IMR-90 (cell line): Measurements from ENCODE around the gene MYH10. TPM values are rescaled to one million over a fixed set of nuclear protein-coding genes. Genes with fewer than 3 reads are reported as not detected.

Experiments used
- ATAC-seq: fragments of 200-7000 bp; cut with Tn5 transposase; 2 replicates; pipeline ENCODE4 v1.9.1; 2020; ENCODE audit warnings: low read depth, mild to moderate bottlenecking, moderate library complexity
- BruUV-seq: library from RNA; stranded (reverse); fragments of 400-500 nt; replicated peaks from 2 replicates; lab custom pipeline; 2021; lab: Mats Ljungman, UMichigan
- CTCF ChIA-PET: fragments of 300-600 bp; formaldehyde crosslinking; extraction: SDS; loops from one replicate; lab custom pipeline; 2021; ENCODE audit warnings: antibody characterized with exemption; lab: Yijun Ruan, JAX
- POLR2A ChIA-PET: fragments of 300-600 bp; sonication (Branson Sonifier 250); formaldehyde crosslinking; loops from one replicate; lab custom pipeline; 2022; ENCODE audit warnings: antibody characterized with exemption; ENCODE audit not compliant: unreplicated experiment; lab: Charles Lee
- DNase-seq: peaks from one replicate; pipeline ENCODE4 v3.0.0; 2013
- H2AFZ ChIP-seq: replicated peaks from 2 replicates; pipeline ENCODE3; 2013; ENCODE audit warnings: low read length, mild to moderate bottlenecking; ENCODE audit not compliant: poor library complexity
- H2AK5ac ChIP-seq: 2 replicates; pipeline ENCODE4 v1.6.1; 2013; ENCODE audit warnings: low read depth, low read length, inconsistent platforms
- H2AK9ac ChIP-seq: replicated peaks from 2 replicates; pipeline ENCODE3; 2013; ENCODE audit warnings: mild to moderate bottlenecking, low read depth, low read length, moderate library complexity; ENCODE audit not compliant: poor library complexity
- H2BK120ac ChIP-seq: 2 replicates; pipeline ENCODE4 v1.6.1; 2013; ENCODE audit warnings: low read depth, low read length, inconsistent platforms
- H2BK15ac ChIP-seq: 3 replicates; pipeline ENCODE4 v1.6.1; 2013; ENCODE audit warnings: low read depth, low read length, inconsistent platforms
- H2BK20ac ChIP-seq: 2 replicates; pipeline ENCODE4 v1.6.1; 2013; ENCODE audit warnings: low read depth, mild to moderate bottlenecking, inconsistent platforms, low read length, moderate library complexity
- H2BK5ac ChIP-seq: 2 replicates; pipeline ENCODE4 v1.6.1; 2013; ENCODE audit warnings: mild to moderate bottlenecking, low read depth, low read length, inconsistent platforms; ENCODE audit not compliant: poor library complexity, severe bottlenecking
- H3K14ac ChIP-seq: replicated peaks from 2 replicates; pipeline ENCODE4 v1.6.1; 2013; ENCODE audit warnings: low read depth, low read length, inconsistent platforms
- H3K18ac ChIP-seq: 2 replicates; pipeline ENCODE4 v1.6.1; 2013; ENCODE audit warnings: low read depth, low read length, control low read depth
- H3K23ac ChIP-seq: 2 replicates; pipeline ENCODE4 v1.6.1; 2013; ENCODE audit warnings: low read depth, low read length, inconsistent platforms
- H3K27ac ChIP-seq: 2 replicates; pipeline ENCODE4 v1.5.1; 2013; ENCODE audit warnings: mild to moderate bottlenecking, control low read depth, low read length; ENCODE audit not compliant: insufficient read depth
- H3K27me3 ChIP-seq: 2 replicates; pipeline ENCODE4 v1.6.1; 2013; ENCODE audit warnings: low read length; ENCODE audit not compliant: control insufficient read depth, insufficient read depth
- H3K36me3 ChIP-seq: 2 replicates; pipeline ENCODE4 v1.6.1; 2013; ENCODE audit warnings: low read length, mixed read lengths; ENCODE audit not compliant: control insufficient read depth, insufficient read depth
- H3K4ac ChIP-seq: 2 replicates; pipeline ENCODE4 v1.6.1; 2013; ENCODE audit warnings: low read depth, low read length, inconsistent platforms
- H3K4me1 ChIP-seq: 2 replicates; pipeline ENCODE4 v1.6.1; 2013; ENCODE audit warnings: low read length, mixed read lengths; ENCODE audit not compliant: control insufficient read depth, insufficient read depth
- H3K4me2 ChIP-seq: 2 replicates; pipeline ENCODE4 v1.6.1; 2013; ENCODE audit warnings: low read depth, mild to moderate bottlenecking, control low read depth, low read length, moderate library complexity
- H3K4me3 ChIP-seq: 2 replicates; pipeline ENCODE4 v1.5.1; 2013; ENCODE audit warnings: low read depth, mild to moderate bottlenecking, control low read depth, low read length, moderate library complexity; ENCODE audit not compliant: insufficient read depth
- H3K56ac ChIP-seq: 2 replicates; pipeline ENCODE4 v1.6.1; 2013; ENCODE audit warnings: low read length, inconsistent platforms; ENCODE audit not compliant: insufficient read depth; ENCODE audit errors: extremely low read depth
- H3K79me1 ChIP-seq, 2 experiments: 2 replicates each; pipeline ENCODE4 v1.6.1; 2013; ENCODE audit warnings: low read length in 2 of 2, inconsistent platforms in 1 of 2, low read depth in 1 of 2
- H3K9ac ChIP-seq: 2 replicates; pipeline ENCODE4 v1.6.1; 2013; ENCODE audit warnings: low read depth, low read length, control low read depth
- H3K9me1 ChIP-seq: 2 replicates; pipeline ENCODE4 v1.6.1; 2013; ENCODE audit warnings: low read length, inconsistent platforms; ENCODE audit not compliant: insufficient read depth
- H3K9me3 ChIP-seq: 2 replicates; pipeline ENCODE4 v1.6.1; 2013; ENCODE audit warnings: low read length; ENCODE audit not compliant: control insufficient read depth, insufficient read depth
- H4K20me1 ChIP-seq: 2 replicates; pipeline ENCODE4 v1.6.1; 2013; ENCODE audit warnings: low read length, inconsistent platforms; ENCODE audit not compliant: insufficient read depth
- H4K5ac ChIP-seq: 2 replicates; pipeline ENCODE4 v1.6.1; 2013; ENCODE audit warnings: mild to moderate bottlenecking, low read depth, low read length, control low read depth
- H4K8ac ChIP-seq, 2 experiments: 2 replicates each; pipeline ENCODE4 v1.6.1; 2013; ENCODE audit warnings: low read depth in 2 of 2, low read length in 2 of 2, control low read depth in 1 of 2, inconsistent platforms in 1 of 2
- H4K91ac ChIP-seq: 2 replicates; pipeline ENCODE4 v1.6.1; 2013; ENCODE audit warnings: low read depth, low read length, inconsistent platforms; ENCODE audit not compliant: insufficient read depth
- CEBPB ChIP-seq: IDR thresholded peaks from 2 replicates; pipeline ENCODE4 v1.6.1; 2012; ENCODE audit warnings: low read depth, low read length, improper control_type of control experiment
- RFX5 ChIP-seq: IDR thresholded peaks from 2 replicates; pipeline ENCODE4 v1.8.0; 2012; ENCODE audit warnings: low read depth, mild to moderate bottlenecking, low read length, moderate library complexity
- WGBS, 2 experiments: methylation state at CpG; one replicate each; pipeline versions ENCODE4 v1.1.5 to v1.1.7; 2013; ENCODE audit warnings: missing lambda C conversion rate in 2 of 2; ENCODE audit not compliant: insufficient read length in 1 of 2; ENCODE audit errors: extremely low coverage in 2 of 2; 5-methylcytosine and 5-hydroxymethylcytosine counted together
- dilution Hi-C: fragments of 300-500 bp; cut with HindIII; formaldehyde crosslinking; loops from one replicate; pipeline ENCODE4 v1.14.3; 2018; ENCODE audit warnings: low sequenced_read_pairs; ENCODE audit not compliant: unreplicated experiment
- in situ Hi-C: fragments of 300-500 bp; cut with MboI; formaldehyde crosslinking; loops from 3 replicates; pipeline ENCODE4 v1.14.3; 2019; ENCODE audit warnings: low sequenced_read_pairs, inconsistent platforms, mixed read lengths
- intact Hi-C: fragments of 100-400 bp; cut with micrococcal nuclease; formaldehyde crosslinking; loops from 2 replicates; pipeline ENCODE4 v1.10.0; 2022
- polyA plus RNA-seq, 3 experiments: library from polyadenylated mRNA; depleted of rRNA; stranded (reverse); fragments of >200 nt; gene quantifications; 2 replicates each; pipeline ENCODE4 v1.2.3, GENCODE V29; 2012; ENCODE audit warnings: low replicate concordance in 1 of 3
- total RNA-seq: library from RNA; depleted of rRNA; stranded (reverse); fragments of >200 nt; gene quantifications from 2 replicates; pipeline ENCODE4 v1.2.3, GENCODE V29; 2012

Gene MYH10
- total and polyA plus RNA-seq, 2 of the 4 experiments (the other 2 are of a cell fraction): 71.2 to 95.2 TPM

GRCh38 chr17:8518850-8519249 lies 111.7 kb downstream of the MYH10 start:
- Histone ChIP-seq H3K27me3 (no peaks in the 10 kb centered on the region), H3K4me2 (no peak overlapping the region), H2BK15ac (no peak overlapping the region), H3K4me1 (no peaks in the 10 kb centered on the region), H2AK9ac (no peak overlapping the region), H3K14ac (no peak overlapping the region), H2BK20ac (no peak overlapping the region), H3K36me3 (peaks cover 58% of the 10 kb centered on the region), H2BK5ac (no peak overlapping the region), H2AK5ac (no peak overlapping the region), H3K4ac (no peak overlapping the region), H4K91ac (no peak overlapping the region), H4K5ac (no peak overlapping the region), H3K9me3 (no peaks in the 10 kb centered on the region), H2AFZ (no peak overlapping the region), H3K56ac (no peak overlapping the region), H3K27ac (no peak overlapping the region), H3K79me1 (0 out of 4 replicates have a peak, but pooled peaks cover 0 to 3% of the 10 kb centered on the region in 2 experiments), H3K9me1 (peaks cover 10% of the 10 kb centered on the region; the same call in 1 of the 2 replicates), H3K23ac (no peak overlapping the region), H3K4me3 (no peak overlapping the region), H3K18ac (no peak overlapping the region), H4K20me1 (no peaks in the 10 kb centered on the region), H3K9ac (no peak overlapping the region), H2BK120ac (no peak overlapping the region), H4K8ac (no peak overlapping the region)
- no CpG with 5 or more reads among the region's 2 CpGs for WGBS, 2 experiments
- no TSS peak for BruUV-seq
- TF ChIP-seq CEBPB (peak; percentile 38; the same call in 1 of the 2 replicates), RFX5 (no peak)
- CTCF ChIA-PET: no interaction called here
- no peak for DNase-seq
- intact Hi-C loops (no loop called here), in situ Hi-C loops (no loop called here), dilution Hi-C loops (no loop called here)
- POLR2A ChIA-PET: no interaction called here
- no peak for ATAC-seq
